ENCODE measurements around the gene PRKAR1B.
"Not testable (repeated sequence)": the region's sequence is repeated elsewhere in the genome, so short reads cannot be mapped to it uniquely, and the experiment has no call there.

The PRKAR1B gene

GRCh38 chr7:644381-645305, 82.4 kb downstream of the PRKAR1B start:
- DNase-seq (ENCODE audit: low spot score): no peak

DNA sequence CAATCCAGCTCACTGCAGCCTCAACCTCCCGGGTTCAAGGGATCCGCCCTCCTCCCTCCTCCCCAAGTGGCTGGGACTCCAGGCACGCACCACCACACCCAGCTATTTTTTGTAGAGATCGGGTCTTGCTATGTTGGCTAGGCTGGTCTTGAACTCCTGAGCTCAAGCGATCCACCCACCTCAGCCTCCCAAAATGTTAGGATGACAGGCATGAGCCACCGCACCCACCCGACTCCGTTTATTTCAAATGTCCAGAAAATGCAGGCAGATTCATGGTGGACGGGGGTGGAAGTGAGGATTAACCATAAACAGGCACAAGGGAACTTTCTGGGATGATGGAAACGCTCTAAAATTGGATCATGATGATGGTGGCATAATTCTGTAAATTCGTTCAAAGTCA, 85.1 kb downstream of the PRKAR1B start:
- DNase-seq (ENCODE audit: low spot score): no peak

GRCh38 chr7:641269-641671, 85.8 kb downstream of the PRKAR1B start:
- DNase-seq (ENCODE audit: low spot score): no peak

GRCh38 chr7:638256-639011, 88.6 kb downstream of the PRKAR1B start:
- no peak for DNase-seq (ENCODE audit: low spot score)

GRCh38 chr7:637826-638225, 89.3 kb downstream of the PRKAR1B start:
- DNase-seq (ENCODE audit: low spot score): no peak

- peak; percentile 9 for DNase-seq (ENCODE audit: low spot score)
Observed at GRCh38 chr7:636396-636795, 90.7 kb downstream of the PRKAR1B start.

DNA sequence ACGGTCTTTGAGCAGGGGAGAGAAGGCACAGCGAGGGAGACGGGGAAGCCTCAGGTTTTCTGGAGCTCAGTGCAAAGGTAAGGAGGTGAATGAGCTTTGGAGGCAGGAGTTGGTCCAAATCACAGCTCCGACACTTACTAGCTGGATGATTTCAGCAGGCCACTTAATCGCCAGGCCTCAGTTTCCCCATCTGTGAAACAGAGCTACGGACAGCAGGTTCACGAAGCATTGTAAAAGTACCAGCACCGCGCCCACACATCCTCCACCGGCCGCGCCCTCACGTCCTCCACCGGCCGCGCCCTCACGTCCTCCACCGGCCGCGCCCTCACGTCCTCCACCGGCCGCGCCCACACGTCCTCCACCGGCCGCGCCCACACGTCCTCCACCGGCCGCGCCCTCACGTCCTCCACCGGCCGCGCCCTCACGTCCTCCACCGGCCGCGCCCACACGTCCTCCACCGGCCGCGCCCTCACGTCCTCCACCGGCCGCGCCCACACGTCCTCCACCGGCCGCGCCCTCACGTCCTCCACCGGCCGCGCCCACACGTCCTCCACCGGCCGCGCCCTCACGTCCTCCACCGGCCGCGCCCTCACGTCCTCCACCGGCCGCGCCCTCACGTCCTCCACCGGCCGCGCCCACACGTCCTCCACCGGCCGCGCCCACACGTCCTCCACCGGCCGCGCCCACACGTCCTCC, 91.2 kb downstream of the PRKAR1B start:
- not testable (repeated sequence) for DNase-seq (ENCODE audit: low spot score)

GRCh38 chr7:635227-635626, 91.9 kb downstream of the PRKAR1B start:
- no peak for DNase-seq (ENCODE audit: low spot score)

GRCh38 chr7:633381-634018, 93.6 kb downstream of the PRKAR1B start:
- DNase-seq (ENCODE audit: low spot score): no peak

GRCh38 chr7:632831-633210, 94.3 kb downstream of the PRKAR1B start:
- no peak for DNase-seq (ENCODE audit: low spot score)

- DNase-seq (ENCODE audit: low spot score): no peak
Observed at GRCh38 chr7:631964-632830, 94.9 kb downstream of the PRKAR1B start.

DNA sequence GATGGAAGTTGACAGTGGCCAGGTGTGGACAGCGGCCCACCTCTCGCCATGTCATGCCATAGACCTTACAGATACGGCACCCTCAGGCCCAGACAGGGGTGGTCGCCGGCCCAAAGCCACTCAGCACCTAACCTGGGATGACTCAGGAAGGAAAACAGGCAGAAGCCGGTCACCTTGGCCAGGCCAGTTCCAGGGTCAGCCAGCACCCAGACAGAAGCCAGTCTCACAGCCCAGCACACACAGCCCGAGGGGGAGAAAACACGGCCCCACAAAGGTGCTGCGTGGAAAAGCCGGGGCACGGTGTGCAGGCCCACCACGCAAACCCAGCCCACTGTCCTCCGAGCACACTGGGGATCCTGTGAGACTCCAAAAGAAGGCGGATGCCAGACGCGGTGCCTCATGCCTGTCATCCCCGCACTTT, 95.8 kb downstream of the PRKAR1B start:
- no peak for DNase-seq (ENCODE audit: low spot score)

DNA sequence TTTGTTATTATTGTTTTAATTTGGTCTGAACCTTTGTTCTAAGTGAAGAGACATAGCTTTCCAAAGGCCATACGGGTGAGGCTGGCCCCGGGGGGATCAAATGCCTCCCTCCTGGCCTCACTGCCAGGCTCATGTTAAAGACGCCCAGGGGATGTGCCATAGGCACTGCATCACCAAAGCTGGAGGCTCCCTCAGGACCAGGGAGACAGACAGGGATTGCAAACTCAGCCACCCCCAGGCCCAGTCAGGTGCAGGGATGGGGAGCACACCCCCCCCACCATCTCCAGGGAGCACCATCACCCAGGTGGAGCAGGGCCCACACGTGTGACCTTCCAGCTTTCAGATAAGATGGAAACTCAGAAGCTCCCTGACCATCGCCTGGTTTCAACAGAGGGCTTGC, 96.5 kb downstream of the PRKAR1B start:
- DNase-seq (ENCODE audit: low spot score): no peak

- DNase-seq (ENCODE audit: low spot score): no peak
Observed at GRCh38 chr7:630111-630511, 97.0 kb downstream of the PRKAR1B start.

GRCh38 chr7:628826-629225, 98.3 kb downstream of the PRKAR1B start:
- DNase-seq (ENCODE audit: low spot score): no peak

DNA sequence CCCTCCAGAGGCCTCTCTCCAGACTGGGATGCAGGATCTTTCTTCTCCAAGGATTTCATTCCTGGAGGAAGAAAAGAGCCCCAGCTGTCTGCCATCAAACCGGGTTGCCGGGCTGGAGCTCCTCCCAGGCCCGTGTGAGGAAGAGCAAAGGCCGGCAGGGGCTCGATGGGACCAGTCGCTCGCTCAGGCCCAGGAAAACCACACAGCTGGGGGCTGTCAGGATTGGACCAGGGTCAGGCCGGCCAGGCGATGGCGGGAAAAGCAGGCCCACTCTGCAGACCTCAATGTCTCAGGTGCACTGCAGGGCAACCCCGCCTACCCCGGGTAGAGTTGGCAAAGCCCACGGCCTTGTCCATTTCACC, 98.7 kb downstream of the PRKAR1B start:
- DNase-seq (ENCODE audit: low spot score): no peak

GRCh38 chr7:627661-628401, 99.2 kb downstream of the PRKAR1B start:
- no peak for DNase-seq (ENCODE audit: low spot score)

- DNase-seq (ENCODE audit: low spot score): no peak
Observed at GRCh38 chr7:625376-625971, 101.6 kb downstream of the PRKAR1B start.

GRCh38 chr7:623464-623863, 103.6 kb downstream of the PRKAR1B start:
- DNase-seq (ENCODE audit: low spot score): no peak
